Naive B cell (primary cell): ENCODE results near the gene NIPA2. TPM values are rescaled to one million over a fixed set of nuclear protein-coding genes. Genes with fewer than 3 reads are reported as not detected.

Source experiments
- polyA plus RNA-seq, 6 donors: library from polyadenylated mRNA; unstranded; fragments of 300-500 nt; fragmentation: Illumina TruSeq; gene quantifications; one replicate each; pipeline ENCODE4 v1.2.3, GENCODE V29; 2021; ENCODE audit warnings: low read depth in 6 of 6

Gene NIPA2
- polyA plus RNA-seq, 6 donors from 2014 or later: 76.0 to 103 (median 98.8) TPM

Other genes with a start within 250 kb of the NIPA2 start
- gene NIPA1, start 52.0 kb upstream of the NIPA2 start, polyA plus RNA-seq: 10 to 100 TPM in 1 of 6 donors, 1 to 10 TPM in 5; 3.4 to 13.9 (median 5.6) TPM
- gene CYFIP1, start 141.7 kb downstream of the NIPA2 start, polyA plus RNA-seq: 1 to 10 TPM in 2 of 6 donors, under 1 TPM in 3, not detected in 1; 0.56 to 2.1 (median 0.86) TPM
- gene TUBGCP5, start 200.9 kb downstream of the NIPA2 start, polyA plus RNA-seq: 1 to 10 TPM; 2.9 to 6.6 (median 4.2) TPM